HEK293T (cell line): Measurements from ENCODE around the gene ATP13A2.

Experiments
- ARNT ChIP-seq: fragments of 450-650 bp; IDR thresholded peaks from 2 replicates; pipeline ENCODE4 v1.6.1; 2017; ENCODE audit warnings: mild to moderate bottlenecking
- BHLHE40 ChIP-seq: fragments of 450-650 bp; IDR thresholded peaks from 2 replicates; pipeline ENCODE4 v1.6.1; 2016; ENCODE audit warnings: mild to moderate bottlenecking, moderate library complexity, borderline replicate concordance
- CTBP1 ChIP-seq: fragments of 450-650 bp; IDR thresholded peaks from 2 replicates; pipeline ENCODE4 v1.6.1; 2016; ENCODE audit warnings: borderline replicate concordance
- ELF4 ChIP-seq: fragments of 450-650 bp; IDR thresholded peaks from 2 replicates; pipeline ENCODE4 v1.6.1; 2017; ENCODE audit warnings: antibody characterized with exemption
- FOXM1 ChIP-seq: fragments of 450-650 bp; IDR thresholded peaks from 2 replicates; pipeline ENCODE4 v1.6.1; 2017; ENCODE audit warnings: mild to moderate bottlenecking, borderline replicate concordance
- HDGF ChIP-seq: fragments of 450-650 bp; IDR thresholded peaks from 2 replicates; pipeline ENCODE4 v1.6.1; 2017; ENCODE audit warnings: antibody characterized with exemption, borderline replicate concordance
- LEF1 ChIP-seq: fragments of 450-650 bp; IDR thresholded peaks from 2 replicates; pipeline ENCODE4 v1.6.1; 2017; ENCODE audit warnings: mild to moderate bottlenecking, borderline replicate concordance
- SP1 ChIP-seq: fragments of 450-650 bp; IDR thresholded peaks from 2 replicates; pipeline ENCODE4 v1.6.1; 2017
- SUZ12 ChIP-seq: fragments of 450-650 bp; IDR thresholded peaks from 2 replicates; pipeline ENCODE4 v1.6.1; 2016; ENCODE audit warnings: mild to moderate bottlenecking
- TARDBP ChIP-seq: fragments of 450-650 bp; IDR thresholded peaks from 2 replicates; pipeline ENCODE4 v1.6.1; 2016
- TF ChIP-seq, protein P1 (sequence below): fragments of 450-650 bp; IDR thresholded peaks from 2 replicates; pipeline ENCODE4 v1.6.1; 2016

GRCh38 chr1:16975838-16976237 lies 35.9 kb downstream of the ATP13A2 start:
- TF ChIP-seq FOXM1 (no peak), SUZ12 (no peak), CTBP1 (no peak), LEF1 (no peak), BHLHE40 (no peak), HDGF (no peak), ARNT (no peak), SP1 (no peak), TARDBP (no peak), ELF4 (no peak)
- TF ChIP-seq, protein P1, sequence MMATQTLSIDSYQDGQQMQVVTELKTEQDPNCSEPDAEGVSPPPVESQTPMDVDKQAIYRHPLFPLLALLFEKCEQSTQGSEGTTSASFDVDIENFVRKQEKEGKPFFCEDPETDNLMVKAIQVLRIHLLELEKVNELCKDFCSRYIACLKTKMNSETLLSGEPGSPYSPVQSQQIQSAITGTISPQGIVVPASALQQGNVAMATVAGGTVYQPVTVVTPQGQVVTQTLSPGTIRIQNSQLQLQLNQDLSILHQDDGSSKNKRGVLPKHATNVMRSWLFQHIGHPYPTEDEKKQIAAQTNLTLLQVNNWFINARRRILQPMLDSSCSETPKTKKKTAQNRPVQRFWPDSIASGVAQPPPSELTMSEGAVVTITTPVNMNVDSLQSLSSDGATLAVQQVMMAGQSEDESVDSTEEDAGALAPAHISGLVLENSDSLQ, result no peak
